Measurements from ENCODE around the gene ZNF33B. TPM values are rescaled to one million over a fixed set of nuclear protein-coding genes. Genes with fewer than 3 reads are reported as not detected.

ZNF33B gene
- polyA plus RNA-seq, 1 experiment, result 6.1 TPM

DNA sequence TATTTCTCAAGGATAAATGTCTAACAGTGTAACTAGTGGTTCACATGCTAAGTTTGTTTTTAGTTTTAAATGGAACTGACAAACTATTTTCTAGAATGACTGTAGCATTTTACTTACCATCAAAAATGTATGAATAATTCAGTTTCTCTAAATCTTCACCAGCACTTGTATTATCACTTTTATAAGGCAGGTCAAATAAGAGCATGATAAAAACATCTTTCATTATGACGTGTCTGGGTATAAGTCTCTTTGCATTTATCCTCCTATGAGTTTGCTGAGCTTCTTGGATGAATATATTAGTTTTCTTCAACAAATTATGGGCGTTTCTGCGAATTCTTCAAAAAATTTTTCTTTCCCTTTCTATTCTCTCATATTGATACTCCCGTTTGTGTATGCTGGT, 19.9 kb downstream of the ZNF33B start:
- CTCF ChIA-PET, result no interaction called here
- H3K9me3 ChIP-seq (ENCODE audit: control insufficient read depth, insufficient read depth, low read length), result no peaks in the 10 kb centered on the region

DNA sequence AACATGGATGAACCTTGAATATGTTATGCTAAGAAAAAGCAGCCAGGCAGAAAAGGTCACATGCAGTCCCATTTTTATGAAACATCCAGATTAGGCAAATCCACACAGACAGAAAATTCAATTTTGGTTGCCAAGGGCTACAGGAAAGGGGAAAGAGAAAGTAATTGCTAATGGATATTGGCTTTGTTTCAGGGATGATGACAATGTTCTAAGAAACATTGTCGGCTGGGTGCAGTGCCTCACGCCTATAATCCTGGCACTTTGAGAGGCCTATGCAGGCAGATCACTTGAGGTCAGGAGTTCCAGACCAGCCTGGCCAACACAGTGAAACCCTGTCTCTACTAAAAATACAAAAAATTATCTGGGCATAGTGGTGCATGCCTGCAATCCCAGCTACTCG, 23.0 kb downstream of the ZNF33B start:
- no peak overlapping the region for H3K27ac ChIP-seq (ENCODE audit: low read depth, low read length)
- no peaks in the 10 kb centered on the region for H3K9me3 ChIP-seq (ENCODE audit: control insufficient read depth, insufficient read depth, low read length)
- ChIA-PET POLR2A (no interaction called here), CTCF (no interaction called here)
- no peak for DNase-seq (ENCODE audit: low read depth, low spot score)
- no peak overlapping the region for H3K4me3 ChIP-seq (ENCODE audit: low read depth, low read length)
- H3K27me3 ChIP-seq (ENCODE audit: control insufficient read depth, insufficient read depth, low read length), result no peaks in the 10 kb centered on the region
- TF ChIP-seq, protein P1, sequence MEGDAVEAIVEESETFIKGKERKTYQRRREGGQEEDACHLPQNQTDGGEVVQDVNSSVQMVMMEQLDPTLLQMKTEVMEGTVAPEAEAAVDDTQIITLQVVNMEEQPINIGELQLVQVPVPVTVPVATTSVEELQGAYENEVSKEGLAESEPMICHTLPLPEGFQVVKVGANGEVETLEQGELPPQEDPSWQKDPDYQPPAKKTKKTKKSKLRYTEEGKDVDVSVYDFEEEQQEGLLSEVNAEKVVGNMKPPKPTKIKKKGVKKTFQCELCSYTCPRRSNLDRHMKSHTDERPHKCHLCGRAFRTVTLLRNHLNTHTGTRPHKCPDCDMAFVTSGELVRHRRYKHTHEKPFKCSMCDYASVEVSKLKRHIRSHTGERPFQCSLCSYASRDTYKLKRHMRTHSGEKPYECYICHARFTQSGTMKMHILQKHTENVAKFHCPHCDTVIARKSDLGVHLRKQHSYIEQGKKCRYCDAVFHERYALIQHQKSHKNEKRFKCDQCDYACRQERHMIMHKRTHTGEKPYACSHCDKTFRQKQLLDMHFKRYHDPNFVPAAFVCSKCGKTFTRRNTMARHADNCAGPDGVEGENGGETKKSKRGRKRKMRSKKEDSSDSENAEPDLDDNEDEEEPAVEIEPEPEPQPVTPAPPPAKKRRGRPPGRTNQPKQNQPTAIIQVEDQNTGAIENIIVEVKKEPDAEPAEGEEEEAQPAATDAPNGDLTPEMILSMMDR (IDR thresholded peaks at IDR 0.05; ENCODE audit: low read depth, low read length), result no peak

More for the DNA sequence above, 19.9 kb downstream of the ZNF33B start:
- POLR2A ChIA-PET, result no interaction called here
- TF ChIP-seq, protein P1 (IDR thresholded peaks at IDR 0.05; ENCODE audit: low read depth, low read length), result no peak
- no peak overlapping the region for H3K4me3 ChIP-seq (ENCODE audit: low read depth, low read length)
- no peak overlapping the region for H3K27ac ChIP-seq (ENCODE audit: low read depth, low read length)
- no peak for DNase-seq (ENCODE audit: low read depth, low spot score)
- no peaks in the 10 kb centered on the region for H3K27me3 ChIP-seq (ENCODE audit: control insufficient read depth, insufficient read depth, low read length)

DNA sequence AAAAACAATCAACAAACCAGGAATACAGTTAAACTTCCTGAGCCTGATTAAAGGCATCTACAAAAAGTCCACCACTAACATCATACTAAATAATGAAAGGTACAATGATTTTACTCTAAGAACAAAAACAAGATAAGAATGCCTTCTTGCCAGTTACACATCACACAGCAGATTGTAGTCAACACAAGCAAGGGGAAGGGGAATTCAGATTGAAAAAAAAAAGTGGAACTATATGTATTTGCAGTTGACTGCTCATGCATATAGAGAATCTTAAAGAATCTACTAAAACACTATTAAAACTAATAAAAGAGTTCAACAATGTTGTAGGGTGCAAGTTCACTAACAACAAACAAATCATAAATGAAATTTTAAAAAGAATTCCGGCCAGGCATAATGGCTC, 28.5 kb downstream of the ZNF33B start:
- TF ChIP-seq, protein P1 (IDR thresholded peaks at IDR 0.05; ENCODE audit: low read depth, low read length), result no peak
- Histone ChIP-seq H3K9me3 (ENCODE audit: control insufficient read depth, insufficient read depth, low read length) (no peaks in the 10 kb centered on the region), H3K27ac (ENCODE audit: low read depth, low read length) (no peak overlapping the region), H3K4me3 (ENCODE audit: low read depth, low read length) (no peak overlapping the region), H3K27me3 (ENCODE audit: control insufficient read depth, insufficient read depth, low read length) (no peaks in the 10 kb centered on the region)
- no peak for DNase-seq (ENCODE audit: low read depth, low spot score)
- ChIA-PET POLR2A (no interaction called here), CTCF (no interaction called here)

DNA sequence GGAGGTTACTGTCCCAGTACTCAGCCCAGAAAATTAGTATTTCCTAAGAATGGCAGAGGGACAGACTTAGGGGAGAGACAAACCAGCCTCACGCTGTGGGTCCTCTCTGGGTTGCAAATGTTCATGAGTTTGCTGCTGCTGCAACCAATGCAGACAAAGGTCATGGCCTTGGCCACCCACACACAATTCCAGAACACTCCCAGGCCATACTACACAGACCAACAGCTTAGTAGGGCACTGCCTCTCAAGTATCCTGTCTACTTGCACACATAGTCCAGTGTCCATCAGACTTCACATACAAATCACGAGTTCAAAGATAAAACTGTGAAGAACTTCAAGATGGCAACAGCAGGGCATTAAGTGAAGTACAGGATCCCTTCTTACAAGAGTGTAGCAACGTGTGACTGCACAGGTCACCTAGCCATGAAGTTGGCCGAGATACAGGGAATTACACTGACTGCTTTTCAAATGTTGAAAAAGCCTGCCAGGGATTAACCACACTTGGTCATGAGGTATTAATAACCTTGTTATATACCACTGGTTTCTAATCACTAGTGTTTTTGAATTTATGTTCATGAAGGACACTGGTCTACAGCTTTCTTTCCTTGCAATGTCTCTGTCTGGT, 40.0 kb downstream of the ZNF33B start:
- no peak for DNase-seq (ENCODE audit: low read depth, low spot score)
- ChIA-PET POLR2A (no interaction called here), CTCF (no interaction called here)
- no peaks in the 10 kb centered on the region for H3K27me3 ChIP-seq (ENCODE audit: control insufficient read depth, insufficient read depth, low read length)
- no peaks in the 10 kb centered on the region for H3K9me3 ChIP-seq (ENCODE audit: control insufficient read depth, insufficient read depth, low read length)
- TF ChIP-seq, protein P1 (IDR thresholded peaks at IDR 0.05; ENCODE audit: low read depth, low read length), result no peak
- no peak overlapping the region for H3K27ac ChIP-seq (ENCODE audit: low read depth, low read length)
- H3K4me3 ChIP-seq (ENCODE audit: low read depth, low read length), result no peak overlapping the region

DNA sequence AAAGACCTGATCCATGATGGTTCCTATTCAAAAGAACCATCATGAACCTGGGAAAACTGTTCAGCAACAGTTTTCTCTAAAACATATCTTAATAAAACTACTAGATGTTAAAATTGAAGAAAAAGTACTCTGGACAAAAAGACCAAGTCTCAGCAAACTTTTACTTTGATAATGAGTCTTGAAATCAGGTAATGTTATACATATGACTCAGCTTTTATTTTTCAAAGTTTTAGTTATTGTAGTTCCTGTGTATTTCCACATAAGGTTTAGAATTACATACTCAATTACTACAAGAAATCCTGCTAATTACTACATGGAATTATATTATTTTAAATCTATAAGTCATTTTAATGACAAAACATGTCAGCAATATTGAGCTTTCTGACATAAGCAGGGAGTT, 42.2 kb downstream of the ZNF33B start:
- TF ChIP-seq, protein P1 (IDR thresholded peaks at IDR 0.05; ENCODE audit: low read depth, low read length), result no peak
- ChIA-PET POLR2A (no interaction called here), CTCF (no interaction called here)

More for the DNA sequence above, 42.2 kb downstream of the ZNF33B start:
- Histone ChIP-seq H3K4me3 (ENCODE audit: low read depth, low read length) (no peak overlapping the region), H3K27ac (ENCODE audit: low read depth, low read length) (no peak overlapping the region), H3K27me3 (ENCODE audit: control insufficient read depth, insufficient read depth, low read length) (no peaks in the 10 kb centered on the region), H3K9me3 (ENCODE audit: control insufficient read depth, insufficient read depth, low read length) (peaks cover under 1% of the 10 kb centered on the region; the same call in 1 of the 2 replicates)
- DNase-seq (ENCODE audit: low read depth, low spot score), result no peak
